ENCODE results near the gene SLC17A7.

The SLC17A7 gene

GRCh38 chr19:49430678-49431329, 10.5 kb downstream of the SLC17A7 start:
- peaks cover 39% of the 10 kb centered on the region for H3K4me1 Mint-ChIP-seq
- no peak for DNase-seq
- peaks cover 93% of the 10 kb centered on the region for H3K27me3 Mint-ChIP-seq
- H3K27ac Mint-ChIP-seq, result no peak overlapping the region
- H3K36me3 Mint-ChIP-seq (ENCODE audit: low read depth), result no peaks in the 10 kb centered on the region
- no peaks in the 10 kb centered on the region for H3K9me3 Mint-ChIP-seq
- no peak for ATAC-seq
- H3K4me3 Mint-ChIP-seq, result no peak overlapping the region

GRCh38 chr19:49430172-49430677, 11.1 kb downstream of the SLC17A7 start:
- DNase-seq (no peak), ATAC-seq (no peak)
- no peaks in the 10 kb centered on the region for H3K36me3 Mint-ChIP-seq (ENCODE audit: low read depth)
- H3K27me3 Mint-ChIP-seq, result peaks cover 93% of the 10 kb centered on the region
- H3K27ac Mint-ChIP-seq, result no peak overlapping the region
- H3K9me3 Mint-ChIP-seq, result no peaks in the 10 kb centered on the region
- H3K4me1 Mint-ChIP-seq, result peaks cover 40% of the 10 kb centered on the region
- H3K4me3 Mint-ChIP-seq, result no peak overlapping the region

GRCh38 chr19:49428547-49429451, 12.5 kb downstream of the SLC17A7 start:
- DNase-seq (no peak), ATAC-seq (no peak)
- Mint-ChIP-seq H3K9me3 (no peaks in the 10 kb centered on the region), H3K4me3 (no peak overlapping the region), H3K4me1 (peaks cover 45% of the 10 kb centered on the region), H3K27me3 (peaks cover 94% of the 10 kb centered on the region), H3K27ac (no peak overlapping the region), H3K36me3 (ENCODE audit: low read depth) (no peaks in the 10 kb centered on the region)

- Mint-ChIP-seq H3K27ac (no peak overlapping the region), H3K36me3 (ENCODE audit: low read depth) (no peaks in the 10 kb centered on the region), H3K27me3 (peaks cover 92% of the 10 kb centered on the region), H3K9me3 (no peaks in the 10 kb centered on the region), H3K4me3 (no peak overlapping the region), H3K4me1 (peaks cover 47% of the 10 kb centered on the region)
- peak; percentile 23 for ATAC-seq
- DNase-seq, result no peak
These were observed 13.3 kb downstream of the SLC17A7 start for GRCh38 chr19:49427855-49428546.

- ATAC-seq (no peak), DNase-seq (no peak)
- Mint-ChIP-seq H3K9me3 (no peaks in the 10 kb centered on the region), H3K27me3 (peaks cover 91% of the 10 kb centered on the region), H3K4me1 (peaks cover 50% of the 10 kb centered on the region), H3K36me3 (ENCODE audit: low read depth) (no peaks in the 10 kb centered on the region), H3K27ac (no peak overlapping the region), H3K4me3 (no peak overlapping the region)
These were observed 14.0 kb downstream of the SLC17A7 start for GRCh38 chr19:49427339-49427738.

GRCh38 chr19:49425922-49426592, 15.3 kb downstream of the SLC17A7 start:
- Mint-ChIP-seq H3K36me3 (ENCODE audit: low read depth) (no peaks in the 10 kb centered on the region), H3K27ac (no peak overlapping the region), H3K4me3 (no peak overlapping the region), H3K4me1 (peaks cover 54% of the 10 kb centered on the region), H3K9me3 (no peaks in the 10 kb centered on the region), H3K27me3 (peaks cover 90% of the 10 kb centered on the region)
- ATAC-seq, result no peak
- peak; percentile 54 for DNase-seq

- Mint-ChIP-seq H3K9me3 (no peaks in the 10 kb centered on the region), H3K4me1 (peaks cover 53% of the 10 kb centered on the region), H3K36me3 (ENCODE audit: low read depth) (no peaks in the 10 kb centered on the region), H3K27ac (no peak within 1 kb of the TSS), H3K27me3 (peaks cover 90% of the 10 kb centered on the region), H3K4me3 (no peak within 1 kb of the TSS)
- DNase-seq (no peak), ATAC-seq (no peak)
These were observed 16.1 kb downstream of the SLC17A7 start, which contains the start of gene GFY for GRCh38 chr19:49425178-49425577. Gene GFY (plus strand): TSS chr19:49425388. CDS start chr19:49426431, 1,043 bp downstream.

GRCh38 chr19:49423985-49424303, 17.4 kb downstream of the SLC17A7 start:
- Mint-ChIP-seq H3K4me3 (peak overlapping the region; percentile 35), H3K9me3 (no peaks in the 10 kb centered on the region), H3K4me1 (peaks cover 50% of the 10 kb centered on the region), H3K27ac (no peak overlapping the region), H3K27me3 (peaks cover 92% of the 10 kb centered on the region), H3K36me3 (ENCODE audit: low read depth) (no peaks in the 10 kb centered on the region)
- peak; percentile 72 for ATAC-seq
- DNase-seq, result no peak

- peaks cover 46% of the 10 kb centered on the region for H3K4me1 Mint-ChIP-seq
- H3K27ac Mint-ChIP-seq, result no peak within 1 kb of the TSS
- DNase-seq (no peak), ATAC-seq (no peak)
- H3K36me3 Mint-ChIP-seq (ENCODE audit: low read depth), result no peaks in the 10 kb centered on the region
- H3K27me3 Mint-ChIP-seq, result peaks cover 90% of the 10 kb centered on the region
- H3K9me3 Mint-ChIP-seq, result no peaks in the 10 kb centered on the region
- peak within 1 kb of the TSS; percentile 62 for H3K4me3 Mint-ChIP-seq
These were observed 18.0 kb downstream of the SLC17A7 start, which contains the start of gene PTH2 for GRCh38 chr19:49423071-49423984. Gene PTH2 (minus strand): TSS chr19:49423441. CDS start chr19:49423339, 102 bp downstream.

GRCh38 chr19:49422407-49423070, 18.8 kb downstream of the SLC17A7 start:
- ATAC-seq (no peak), DNase-seq (peak; percentile 62)
- H3K27ac Mint-ChIP-seq, result no peak overlapping the region

GRCh38 chr19:49421878-49422202, 19.5 kb downstream of the SLC17A7 start:
- H3K9me3 Mint-ChIP-seq, result no peaks in the 10 kb centered on the region
- peaks cover 36% of the 10 kb centered on the region for H3K4me1 Mint-ChIP-seq
- ATAC-seq (no peak), DNase-seq (no peak)
- H3K27me3 Mint-ChIP-seq, result peaks cover 82% of the 10 kb centered on the region
- no peak overlapping the region for H3K27ac Mint-ChIP-seq
- no peaks in the 10 kb centered on the region for H3K36me3 Mint-ChIP-seq (ENCODE audit: low read depth)
- H3K4me3 Mint-ChIP-seq, result no peak overlapping the region

More at GRCh38 chr19:49422407-49423070, 18.8 kb downstream of the SLC17A7 start:
- H3K9me3 Mint-ChIP-seq, result no peaks in the 10 kb centered on the region
- H3K36me3 Mint-ChIP-seq (ENCODE audit: low read depth), result no peaks in the 10 kb centered on the region
- H3K27me3 Mint-ChIP-seq, result peaks cover 85% of the 10 kb centered on the region
- H3K4me1 Mint-ChIP-seq, result peaks cover 40% of the 10 kb centered on the region
- peak overlapping the region; percentile 62 for H3K4me3 Mint-ChIP-seq

GRCh38 chr19:49421039-49421877, 20.1 kb downstream of the SLC17A7 start:
- no peaks in the 10 kb centered on the region for H3K9me3 Mint-ChIP-seq
- peak; percentile 14 for ATAC-seq
- H3K27ac Mint-ChIP-seq, result no peak overlapping the region
- peak overlapping the region; percentile 32 for H3K4me3 Mint-ChIP-seq
- peaks cover 30% of the 10 kb centered on the region for H3K4me1 Mint-ChIP-seq
- no peaks in the 10 kb centered on the region for H3K36me3 Mint-ChIP-seq (ENCODE audit: low read depth)
- DNase-seq, result peak; percentile 46
- peaks cover 81% of the 10 kb centered on the region for H3K27me3 Mint-ChIP-seq

All from activated naive CD8-positive, alpha-beta T cell treated with anti-CD3 and anti-CD28 coated beads, Interleukin-2, amount 50 U/mL, for 24 hours (primary cell).